ENCODE results near the gene ATAD3B. TPM values are rescaled to one million over a fixed set of nuclear protein-coding genes. Genes with fewer than 3 reads are reported as not detected.

Gene ATAD3B
- total RNA-seq, 1 experiment from 2014 or later, result 104 TPM

DNA sequence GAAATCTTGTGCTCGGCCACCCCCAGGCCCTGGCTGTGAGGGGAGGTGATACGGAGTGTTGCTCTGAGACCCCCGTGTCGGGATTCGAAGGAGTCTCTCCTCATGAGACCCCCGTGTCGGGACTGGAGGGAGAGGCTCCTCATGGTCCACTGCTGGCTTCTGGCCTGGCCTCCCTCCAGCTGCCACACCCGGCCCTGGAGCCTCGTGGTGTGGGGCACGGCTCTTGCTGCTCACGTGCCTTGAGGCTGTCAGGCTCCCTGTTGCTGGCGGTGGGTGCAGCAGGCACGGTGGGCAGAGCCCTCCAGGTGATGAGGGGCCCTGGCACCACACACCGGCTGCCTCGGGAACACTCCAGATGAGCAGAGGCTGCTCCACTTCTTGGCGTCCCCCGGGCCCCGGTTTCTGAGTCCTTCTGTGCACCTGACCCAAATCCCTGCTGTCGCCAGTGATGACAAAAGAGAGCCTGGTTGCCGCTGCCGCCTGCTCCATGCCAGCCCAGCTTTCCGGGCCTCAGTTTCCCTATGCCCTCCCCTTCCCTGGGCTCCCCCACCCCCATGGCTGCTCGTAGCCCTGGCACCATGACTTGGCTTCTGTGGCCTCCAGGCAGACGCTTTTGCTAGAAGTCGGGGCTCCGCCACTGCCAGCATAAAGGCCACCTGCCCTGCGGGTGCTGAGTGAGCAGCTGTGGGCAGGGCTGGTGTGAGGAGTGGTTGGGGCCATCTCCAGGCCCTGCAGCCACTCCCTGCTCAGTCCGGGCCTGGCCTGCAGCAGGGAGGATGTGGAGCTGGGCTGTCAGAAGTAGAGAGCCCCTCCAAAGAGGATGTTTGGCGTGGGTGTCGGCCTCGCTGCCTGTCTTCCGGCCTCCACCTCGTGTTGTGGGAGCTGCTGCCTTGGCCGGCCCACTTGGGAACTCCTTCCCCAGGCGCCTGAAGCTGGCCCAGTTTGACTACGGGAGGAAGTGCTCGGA lies 57.0 kb downstream of the ATAD3B start:
- ChIA-PET CTCF (interaction anchor here (0.6 kb wide), 1 partner anchor 137 kb away, joined by 3 read pairs; no protein-coding TSS in a partner anchor), POLR2A (no interaction called here)
- H3K4me1 ChIP-seq (ENCODE audit: control insufficient read depth, insufficient read depth, low read length), result no peaks in the 10 kb centered on the region
- H3K36me3 ChIP-seq (ENCODE audit: control insufficient read depth, insufficient read depth, low read length), result no peaks in the 10 kb centered on the region
- intact Hi-C loops (cut with micrococcal nuclease; ENCODE audit: unreplicated experiment) (no loop called here), in situ Hi-C loops (cut with HindIII; ENCODE audit: low pct_unique_long_range_greater_than_20kb, low sequenced_read_pairs) (no loop called here)
- H3K4me3 ChIP-seq (ENCODE audit: low read depth in 2 of 2, low read length in 2 of 2), result no peak overlapping the region
- DNase-seq (ENCODE audit: low read depth, low spot score) (no peak), ATAC-seq (no peak)
- BruUV-seq (replicated peaks), result no TSS peak
- no peak overlapping the region for H3K27ac ChIP-seq (ENCODE audit: low read length)
- H3K9me3 ChIP-seq (ENCODE audit: control insufficient read depth, insufficient read depth, low read depth, low read length), result no peaks in the 10 kb centered on the region
- TF ChIP-seq, protein P1, sequence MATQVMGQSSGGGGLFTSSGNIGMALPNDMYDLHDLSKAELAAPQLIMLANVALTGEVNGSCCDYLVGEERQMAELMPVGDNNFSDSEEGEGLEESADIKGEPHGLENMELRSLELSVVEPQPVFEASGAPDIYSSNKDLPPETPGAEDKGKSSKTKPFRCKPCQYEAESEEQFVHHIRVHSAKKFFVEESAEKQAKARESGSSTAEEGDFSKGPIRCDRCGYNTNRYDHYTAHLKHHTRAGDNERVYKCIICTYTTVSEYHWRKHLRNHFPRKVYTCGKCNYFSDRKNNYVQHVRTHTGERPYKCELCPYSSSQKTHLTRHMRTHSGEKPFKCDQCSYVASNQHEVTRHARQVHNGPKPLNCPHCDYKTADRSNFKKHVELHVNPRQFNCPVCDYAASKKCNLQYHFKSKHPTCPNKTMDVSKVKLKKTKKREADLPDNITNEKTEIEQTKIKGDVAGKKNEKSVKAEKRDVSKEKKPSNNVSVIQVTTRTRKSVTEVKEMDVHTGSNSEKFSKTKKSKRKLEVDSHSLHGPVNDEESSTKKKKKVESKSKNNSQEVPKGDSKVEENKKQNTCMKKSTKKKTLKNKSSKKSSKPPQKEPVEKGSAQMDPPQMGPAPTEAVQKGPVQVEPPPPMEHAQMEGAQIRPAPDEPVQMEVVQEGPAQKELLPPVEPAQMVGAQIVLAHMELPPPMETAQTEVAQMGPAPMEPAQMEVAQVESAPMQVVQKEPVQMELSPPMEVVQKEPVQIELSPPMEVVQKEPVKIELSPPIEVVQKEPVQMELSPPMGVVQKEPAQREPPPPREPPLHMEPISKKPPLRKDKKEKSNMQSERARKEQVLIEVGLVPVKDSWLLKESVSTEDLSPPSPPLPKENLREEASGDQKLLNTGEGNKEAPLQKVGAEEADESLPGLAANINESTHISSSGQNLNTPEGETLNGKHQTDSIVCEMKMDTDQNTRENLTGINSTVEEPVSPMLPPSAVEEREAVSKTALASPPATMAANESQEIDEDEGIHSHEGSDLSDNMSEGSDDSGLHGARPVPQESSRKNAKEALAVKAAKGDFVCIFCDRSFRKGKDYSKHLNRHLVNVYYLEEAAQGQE (IDR thresholded peaks at IDR 0.05; ENCODE audit: insufficient read depth in 1 of 2, low read depth in 2 of 2, low read length in 1 of 2), result no peak
- TF ChIP-seq POLR2AphosphoS5 (IDR thresholded peaks at IDR 0.05; ENCODE audit: low read depth, low read length), result no peak
- no peak for TF ChIP-seq SIN3A (IDR thresholded peaks at IDR 0.05; ENCODE audit: borderline replicate concordance, insufficient read depth, low read depth, low read length)
- TF ChIP-seq, protein P2, sequence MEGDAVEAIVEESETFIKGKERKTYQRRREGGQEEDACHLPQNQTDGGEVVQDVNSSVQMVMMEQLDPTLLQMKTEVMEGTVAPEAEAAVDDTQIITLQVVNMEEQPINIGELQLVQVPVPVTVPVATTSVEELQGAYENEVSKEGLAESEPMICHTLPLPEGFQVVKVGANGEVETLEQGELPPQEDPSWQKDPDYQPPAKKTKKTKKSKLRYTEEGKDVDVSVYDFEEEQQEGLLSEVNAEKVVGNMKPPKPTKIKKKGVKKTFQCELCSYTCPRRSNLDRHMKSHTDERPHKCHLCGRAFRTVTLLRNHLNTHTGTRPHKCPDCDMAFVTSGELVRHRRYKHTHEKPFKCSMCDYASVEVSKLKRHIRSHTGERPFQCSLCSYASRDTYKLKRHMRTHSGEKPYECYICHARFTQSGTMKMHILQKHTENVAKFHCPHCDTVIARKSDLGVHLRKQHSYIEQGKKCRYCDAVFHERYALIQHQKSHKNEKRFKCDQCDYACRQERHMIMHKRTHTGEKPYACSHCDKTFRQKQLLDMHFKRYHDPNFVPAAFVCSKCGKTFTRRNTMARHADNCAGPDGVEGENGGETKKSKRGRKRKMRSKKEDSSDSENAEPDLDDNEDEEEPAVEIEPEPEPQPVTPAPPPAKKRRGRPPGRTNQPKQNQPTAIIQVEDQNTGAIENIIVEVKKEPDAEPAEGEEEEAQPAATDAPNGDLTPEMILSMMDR (IDR thresholded peaks at IDR 0.05), result no peak
- TF ChIP-seq TCF7L2 (IDR thresholded peaks at IDR 0.05; ENCODE audit: low read depth, low read length), result no peak
- H3K27me3 ChIP-seq (ENCODE audit: control insufficient read depth, insufficient read depth, low read length), result no peaks in the 10 kb centered on the region

DNA sequence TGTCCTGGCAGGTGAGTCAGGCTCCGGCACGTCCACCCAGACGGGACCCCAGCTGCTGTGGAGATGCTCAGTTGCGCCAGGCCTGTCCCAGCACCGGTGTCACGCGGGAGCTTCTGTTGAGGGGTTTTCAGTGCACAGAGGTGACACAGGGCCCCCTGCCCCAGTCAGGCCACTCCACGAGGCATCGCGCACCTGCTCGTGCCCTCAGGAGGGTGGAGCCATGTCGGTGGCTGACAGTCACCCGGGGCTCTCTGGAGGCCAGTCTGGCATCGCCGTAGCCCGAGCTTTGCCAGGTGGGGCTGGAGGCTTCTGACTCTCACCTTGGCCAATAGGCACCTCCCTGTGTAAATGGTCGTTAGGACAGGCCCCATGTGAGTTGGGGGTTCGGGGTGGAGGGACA lies 57.8 kb downstream of the ATAD3B start:
- TF ChIP-seq, protein P1 (IDR thresholded peaks at IDR 0.05; ENCODE audit: insufficient read depth in 1 of 2, low read depth in 2 of 2, low read length in 1 of 2), result no peak
- no peak for TF ChIP-seq TCF7L2 (IDR thresholded peaks at IDR 0.05; ENCODE audit: low read depth, low read length)
- no peak for TF ChIP-seq SIN3A (IDR thresholded peaks at IDR 0.05; ENCODE audit: borderline replicate concordance, insufficient read depth, low read depth, low read length)
- TF ChIP-seq POLR2AphosphoS5 (IDR thresholded peaks at IDR 0.05; ENCODE audit: low read depth, low read length), result no peak
- TF ChIP-seq, protein P2 (IDR thresholded peaks at IDR 0.05), result no peak
- Histone ChIP-seq H3K36me3 (ENCODE audit: control insufficient read depth, insufficient read depth, low read length) (no peaks in the 10 kb centered on the region), H3K4me3 (ENCODE audit: low read depth in 2 of 2, low read length in 2 of 2) (no peak overlapping the region), H3K27me3 (ENCODE audit: control insufficient read depth, insufficient read depth, low read length) (no peaks in the 10 kb centered on the region), H3K27ac (ENCODE audit: low read length) (no peak overlapping the region), H3K4me1 (ENCODE audit: control insufficient read depth, insufficient read depth, low read length) (no peaks in the 10 kb centered on the region; the same call in 1 of the 2 replicates), H3K9me3 (ENCODE audit: control insufficient read depth, insufficient read depth, low read depth, low read length) (no peaks in the 10 kb centered on the region)
- intact Hi-C loops (cut with micrococcal nuclease; ENCODE audit: unreplicated experiment) (no loop called here), in situ Hi-C loops (cut with HindIII; ENCODE audit: low pct_unique_long_range_greater_than_20kb, low sequenced_read_pairs) (no loop called here)
- ATAC-seq, result no peak
- POLR2A ChIA-PET, result no interaction called here
- DNase-seq (ENCODE audit: low read depth, low spot score), result no peak
- CTCF ChIA-PET, result no interaction called here
- no TSS peak for BruUV-seq (replicated peaks)

Data from Panc1 (cell line).